A673 (cell line): ENCODE results near the gene NOSIP.

Experiments used
- CTCF ChIP-seq: fragments of 300-800, 200-600 bp; sonication (generic); conservative IDR thresholded peaks from 2 replicates; pipeline ENCODE4 v1.5.1; 2017; ENCODE audit warnings: low read depth, mild to moderate bottlenecking, antibody characterized with exemption, low read length, moderate library complexity, mixed read lengths
- EZH2 ChIP-seq: fragments of 200-600 bp; sonication (generic); IDR thresholded peaks from 2 replicates; pipeline ENCODE4 v1.6.1; 2017; ENCODE audit warnings: borderline replicate concordance, low read depth, mild to moderate bottlenecking, mixed read lengths, antibody characterized with exemption, low read length; ENCODE audit not compliant: poor library complexity, severe bottlenecking

GRCh38 chr19:49613374-49613773, 33.0 kb upstream of the NOSIP start:
- TF ChIP-seq EZH2 = no peak
- no peak for TF ChIP-seq CTCF
